NB4 (cell line): Measurements from ENCODE around the gene TLE6.
"Not testable (repeated sequence)": the region's sequence is repeated elsewhere in the genome, so short reads cannot be mapped to it uniquely, and the experiment has no call there.

Experiments
- DNase-seq: peaks from one replicate; pipeline ENCODE4 v3.0.0; 2010; ENCODE audit warnings: low read depth
- H3K4me3 ChIP-seq: one replicate; pipeline ENCODE4 v1.5.1; 2011; ENCODE audit warnings: mild to moderate bottlenecking, low read depth, low read length, moderate library complexity
- MYC ChIP-seq: IDR thresholded peaks from 2 replicates; pipeline ENCODE4 v1.6.1; 2011; ENCODE audit warnings: low read depth, low read length
- POLR2A ChIP-seq: IDR thresholded peaks from 2 replicates; pipeline ENCODE4 v1.6.1; 2011; ENCODE audit warnings: mild to moderate bottlenecking; ENCODE audit not compliant: insufficient read length; ENCODE audit errors: extremely low read depth
- TF ChIP-seq, protein P1 (sequence below): IDR thresholded peaks from 2 replicates; pipeline ENCODE4 v1.6.1; 2011; ENCODE audit warnings: low read depth, low read length
- TF ChIP-seq, protein P2 (sequence below): IDR thresholded peaks from one replicate; pipeline ENCODE4 v1.5.1; 2012; ENCODE audit warnings: low read depth, low read length

Gene TLE6

DNA sequence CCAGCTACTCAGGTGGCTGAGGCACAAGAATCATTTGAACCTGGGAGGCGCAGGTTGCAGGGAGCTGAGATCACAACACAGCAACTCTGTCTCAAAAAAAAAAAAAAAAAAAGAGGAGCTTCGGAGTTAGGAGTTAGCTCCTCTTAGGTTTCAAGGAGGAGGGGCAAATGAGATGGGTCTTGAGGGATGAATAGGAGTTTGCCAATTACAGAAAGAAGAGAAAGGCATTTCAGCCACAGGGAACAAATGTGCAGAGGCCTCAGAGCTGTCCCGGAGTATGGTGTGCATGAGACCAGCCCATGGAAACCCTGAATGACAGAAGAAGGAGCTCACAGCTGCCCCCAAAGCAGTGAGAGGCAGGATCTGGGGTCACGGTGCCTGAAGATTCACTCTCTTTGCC is 27.2 kb downstream of the TLE6 start:
- DNase-seq: no peak
- H3K4me3 ChIP-seq: no peak overlapping the region
- no peak for TF ChIP-seq MYC
- TF ChIP-seq, protein P1, sequence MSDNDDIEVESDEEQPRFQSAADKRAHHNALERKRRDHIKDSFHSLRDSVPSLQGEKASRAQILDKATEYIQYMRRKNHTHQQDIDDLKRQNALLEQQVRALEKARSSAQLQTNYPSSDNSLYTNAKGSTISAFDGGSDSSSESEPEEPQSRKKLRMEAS: no peak
- TF ChIP-seq, protein P2, sequence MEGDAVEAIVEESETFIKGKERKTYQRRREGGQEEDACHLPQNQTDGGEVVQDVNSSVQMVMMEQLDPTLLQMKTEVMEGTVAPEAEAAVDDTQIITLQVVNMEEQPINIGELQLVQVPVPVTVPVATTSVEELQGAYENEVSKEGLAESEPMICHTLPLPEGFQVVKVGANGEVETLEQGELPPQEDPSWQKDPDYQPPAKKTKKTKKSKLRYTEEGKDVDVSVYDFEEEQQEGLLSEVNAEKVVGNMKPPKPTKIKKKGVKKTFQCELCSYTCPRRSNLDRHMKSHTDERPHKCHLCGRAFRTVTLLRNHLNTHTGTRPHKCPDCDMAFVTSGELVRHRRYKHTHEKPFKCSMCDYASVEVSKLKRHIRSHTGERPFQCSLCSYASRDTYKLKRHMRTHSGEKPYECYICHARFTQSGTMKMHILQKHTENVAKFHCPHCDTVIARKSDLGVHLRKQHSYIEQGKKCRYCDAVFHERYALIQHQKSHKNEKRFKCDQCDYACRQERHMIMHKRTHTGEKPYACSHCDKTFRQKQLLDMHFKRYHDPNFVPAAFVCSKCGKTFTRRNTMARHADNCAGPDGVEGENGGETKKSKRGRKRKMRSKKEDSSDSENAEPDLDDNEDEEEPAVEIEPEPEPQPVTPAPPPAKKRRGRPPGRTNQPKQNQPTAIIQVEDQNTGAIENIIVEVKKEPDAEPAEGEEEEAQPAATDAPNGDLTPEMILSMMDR: no peak

DNA sequence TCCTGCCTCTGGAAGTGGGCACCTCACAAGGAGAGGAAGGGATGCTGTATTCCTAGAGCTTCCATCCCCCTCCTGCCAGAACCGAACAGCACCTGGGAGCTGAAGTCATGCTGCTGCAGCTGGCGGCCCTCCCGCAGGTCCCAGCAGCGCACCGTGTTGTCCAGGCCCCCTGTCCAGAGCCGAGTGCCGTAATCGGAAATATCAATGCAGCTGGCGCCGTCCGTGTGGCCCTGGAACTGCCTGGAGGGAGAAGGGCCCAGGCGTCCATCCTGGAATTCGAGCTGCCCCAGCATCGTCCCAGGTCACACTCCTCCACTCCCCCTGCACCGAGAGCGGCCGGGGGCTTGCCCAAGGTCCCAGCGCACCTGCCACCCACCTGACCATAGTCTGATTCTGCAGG is 28.0 kb downstream of the TLE6 start:
- no peak overlapping the region for H3K4me3 ChIP-seq
- TF ChIP-seq, protein P1: no peak
- TF ChIP-seq MYC (no peak), POLR2A (no peak)
- TF ChIP-seq, protein P2: no peak
- DNase-seq: no peak

DNA sequence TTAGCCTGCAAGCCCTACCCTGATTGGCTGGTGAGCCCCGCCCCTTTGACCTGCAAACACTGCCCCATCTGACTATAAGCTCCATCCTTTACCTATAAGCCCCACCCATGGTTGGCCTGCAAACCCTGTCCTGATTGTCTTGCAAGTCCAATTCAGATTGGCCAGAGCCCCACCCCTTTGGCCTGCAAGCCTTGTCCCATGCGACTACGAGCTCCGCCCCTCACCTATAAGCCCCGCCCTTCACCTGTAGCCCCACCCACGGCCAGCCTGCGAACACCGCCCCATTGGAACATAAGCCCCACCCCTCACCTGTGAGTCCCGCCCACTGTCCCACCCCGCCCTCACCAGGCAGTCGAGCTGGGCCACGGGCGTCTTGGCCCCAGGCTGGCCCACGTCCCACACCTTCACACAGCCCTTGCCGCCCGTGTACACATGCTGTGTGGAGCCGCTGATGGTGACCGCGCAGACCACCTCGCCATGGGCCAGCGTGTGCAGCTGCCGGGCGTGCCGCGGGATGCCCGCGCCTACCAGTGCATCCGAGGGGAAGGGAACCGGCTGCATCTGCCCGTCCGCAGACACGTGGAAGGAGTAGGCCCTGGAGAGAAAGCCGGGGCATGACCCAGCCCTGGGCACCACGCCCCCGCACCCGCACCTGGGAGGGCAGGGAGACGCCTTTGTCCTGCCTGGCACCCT is 28.9 kb downstream of the TLE6 start:
- no peak for DNase-seq
- no peak overlapping the region for H3K4me3 ChIP-seq
- TF ChIP-seq, protein P2: no peak

DNA sequence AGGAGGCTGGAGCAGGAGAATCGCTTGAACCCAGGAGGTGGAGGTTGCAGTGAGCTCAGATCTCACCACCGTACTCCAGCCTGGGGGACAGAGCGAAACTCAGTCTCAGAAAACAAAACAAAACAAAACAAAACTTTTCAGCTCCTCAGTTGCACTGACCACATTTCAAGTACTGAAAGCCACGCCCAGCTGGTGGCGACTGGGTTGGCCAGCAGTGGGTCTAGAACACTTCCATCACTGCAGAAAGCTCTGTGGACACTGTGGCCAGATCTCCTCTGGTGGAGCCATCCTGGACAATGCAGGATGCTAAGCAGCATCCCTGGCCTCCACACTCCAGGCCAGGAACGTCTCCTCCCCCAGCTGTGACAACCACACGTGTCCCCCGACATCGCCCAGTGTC is 30.6 kb downstream of the TLE6 start:
- DNase-seq: no peak
- no peak overlapping the region for H3K4me3 ChIP-seq
- TF ChIP-seq MYC (no peak), POLR2A (no peak)
- TF ChIP-seq, protein P1: no peak
- TF ChIP-seq, protein P2: no peak

DNA sequence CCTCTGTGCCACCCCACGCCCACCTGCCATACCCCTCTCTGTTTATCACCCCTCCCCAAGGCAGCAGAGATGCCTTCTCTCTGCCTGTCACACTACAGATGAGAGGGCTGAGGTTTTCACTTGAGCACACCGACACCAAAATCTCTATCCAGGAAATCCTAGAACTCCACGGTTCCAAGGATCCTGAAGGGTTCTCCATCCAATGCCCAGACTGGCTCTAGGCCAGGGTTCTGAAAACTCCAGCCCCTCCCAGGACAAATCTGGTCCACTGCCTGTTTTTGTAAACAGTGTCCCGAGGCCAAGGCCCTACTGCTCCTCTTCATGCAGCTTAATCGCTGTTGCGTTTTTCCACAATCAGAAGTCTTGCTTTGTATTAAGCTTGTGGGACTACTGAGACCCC is 31.6 kb downstream of the TLE6 start:
- TF ChIP-seq, protein P1: no peak
- TF ChIP-seq, protein P2: no peak
- TF ChIP-seq MYC (no peak), POLR2A (no peak)
- DNase-seq: no peak
- H3K4me3 ChIP-seq: no peak overlapping the region

DNA sequence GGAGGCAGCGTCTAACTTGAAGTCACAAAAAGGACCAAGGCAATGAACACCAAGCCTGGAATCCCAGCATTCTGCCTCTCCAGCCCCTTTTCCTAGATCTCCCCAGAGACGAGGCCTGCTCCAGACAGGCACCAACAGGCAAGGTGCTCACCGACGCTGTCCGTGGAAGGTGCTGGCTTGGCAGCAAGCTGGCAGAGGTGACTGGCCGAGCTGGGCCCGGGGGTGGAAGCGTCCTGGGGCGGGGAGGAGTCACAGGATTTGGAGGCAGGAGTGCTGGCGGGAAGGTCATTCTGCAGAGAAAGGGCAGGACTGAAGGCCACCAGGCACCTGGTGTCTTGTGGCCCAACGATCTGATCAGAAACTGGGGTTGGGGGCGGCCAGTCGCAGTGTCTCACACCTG is 33.5 kb downstream of the TLE6 start:
- TF ChIP-seq MYC: no peak
- no peak for TF ChIP-seq POLR2A
- TF ChIP-seq, protein P1: no peak
- TF ChIP-seq, protein P2: no peak
- H3K4me3 ChIP-seq: no peak overlapping the region
- DNase-seq: no peak

DNA sequence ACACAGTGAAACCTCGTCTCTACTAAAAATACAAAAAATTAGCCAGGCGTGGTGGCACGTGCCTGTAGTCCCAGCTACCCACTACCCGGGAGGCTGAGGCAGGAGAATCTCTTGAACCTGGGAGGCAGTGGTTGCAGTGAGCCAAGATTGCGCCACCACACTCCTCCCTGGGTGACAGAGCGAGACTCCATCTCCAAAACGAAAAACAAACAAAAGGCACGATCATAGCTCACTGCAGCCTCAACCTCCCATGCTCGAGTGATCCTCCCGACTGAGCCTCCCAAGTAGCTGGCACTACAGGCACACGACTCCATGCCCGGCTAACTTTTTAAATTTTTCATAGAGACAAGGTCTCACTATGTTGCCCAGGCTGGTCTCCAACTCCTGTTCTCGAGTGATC is 34.7 kb downstream of the TLE6 start:
- H3K4me3 ChIP-seq, DNase-seq: not testable (repeated sequence)
